Smooth muscle cell (in vitro differentiated cells): Measurements from ENCODE around the gene MVB12B. TPM values are rescaled to one million over a fixed set of nuclear protein-coding genes. Genes with fewer than 3 reads are reported as not detected.

Experiments
- DNase-seq: peaks from one replicate; lab custom pipeline; 2025; ENCODE audit not compliant: unreplicated experiment; lab: John Stamatoyannopoulos, UW
- H2AFZ ChIP-seq: fragments of 200-600 bp; sonication (generic); 2 replicates; pipeline ENCODE4 v1.6.0; 2016; ENCODE audit warnings: antibody characterized with exemption, low read depth, mild to moderate bottlenecking
- H3F3A ChIP-seq: fragments of 200-600 bp; sonication (generic); 2 replicates; pipeline ENCODE4 v1.6.0; 2017; ENCODE audit warnings: antibody characterized with exemption, low read depth
- H3K27ac ChIP-seq: fragments of 200-600 bp; sonication (generic); 2 replicates; pipeline ENCODE4 v1.5.1; 2016; ENCODE audit warnings: low read depth, mild to moderate bottlenecking
- H3K27me3 ChIP-seq: fragments of 200-600 bp; sonication (generic); 2 replicates; pipeline ENCODE4 v1.6.1; 2016; ENCODE audit warnings: low read depth, mild to moderate bottlenecking
- H3K36me3 ChIP-seq: fragments of 200-600 bp; sonication (generic); 2 replicates; pipeline ENCODE4 v1.5.1; 2016; ENCODE audit warnings: low read depth
- H3K4me1 ChIP-seq: fragments of 200-600 bp; sonication (generic); 2 replicates; pipeline ENCODE4 v1.5.1; 2016; ENCODE audit warnings: low read depth
- H3K4me2 ChIP-seq: fragments of 200-600 bp; sonication (generic); 2 replicates; pipeline ENCODE4 v1.6.0; 2016; ENCODE audit warnings: mild to moderate bottlenecking
- H3K4me3 ChIP-seq: fragments of 200-600 bp; sonication (generic); 2 replicates; pipeline ENCODE4 v1.5.1; 2016; ENCODE audit warnings: mild to moderate bottlenecking
- H3K79me2 ChIP-seq: fragments of 200-600 bp; sonication (generic); 2 replicates; pipeline ENCODE4 v1.6.0; 2016; ENCODE audit warnings: low read depth, mild to moderate bottlenecking
- H3K9ac ChIP-seq: fragments of 200-600 bp; sonication (generic); 2 replicates; pipeline ENCODE4 v1.6.0; 2016; ENCODE audit warnings: low read depth
- H3K9me3 ChIP-seq: fragments of 200-600 bp; sonication (generic); replicated peaks from 2 replicates; pipeline ENCODE4 v1.5.1; 2016; ENCODE audit warnings: low read depth
- H4K20me1 ChIP-seq: fragments of 200-600 bp; sonication (generic); 2 replicates; pipeline ENCODE4 v1.6.0; 2016; ENCODE audit warnings: low read depth
- CTCF ChIP-seq: fragments of 200-600 bp; sonication (generic); IDR thresholded peaks from 2 replicates; pipeline ENCODE4 v1.5.1; 2017; ENCODE audit warnings: borderline replicate concordance, mild to moderate bottlenecking, antibody characterized with exemption; ENCODE audit not compliant: insufficient read depth, poor library complexity, severe bottlenecking
- WGBS: methylation state at CpG from one replicate; pipeline ENCODE4 v1.1.7; 2016; ENCODE audit warnings: low lambda C conversion rate; 5-methylcytosine and 5-hydroxymethylcytosine counted together
- polyA plus RNA-seq: library from polyadenylated mRNA; unstranded; fragments of >200 nt; fragmentation: Nextera tagmentation; extraction: Ambion mirVana; gene quantifications from 2 replicates; pipeline ENCODE4 v1.2.1, GENCODE V29; 2016
- total RNA-seq: library from RNA; depleted of rRNA; stranded (reverse); fragments of >200 nt; gene quantifications from 2 replicates; pipeline ENCODE4 v1.2.3, GENCODE V29; 2014

MVB12B gene
- total and polyA plus RNA-seq, 2 experiments from 2014 or later: 4.3 to 5.4 TPM

- Histone ChIP-seq H3K4me3 (no peak overlapping the region), H3F3A (no peaks in the 10 kb centered on the region), H3K9ac (no peak overlapping the region), H3K4me2 (no peak overlapping the region), H3K36me3 (no peaks in the 10 kb centered on the region), H3K4me1 (peaks cover 54% of the 10 kb centered on the region), H4K20me1 (no peaks in the 10 kb centered on the region), H3K9me3 (no peaks in the 10 kb centered on the region), H3K27me3 (no peaks in the 10 kb centered on the region), H3K27ac (no peak overlapping the region), H2AFZ (no peak overlapping the region), H3K79me2 (no peaks in the 10 kb centered on the region)
- WGBS: 75% methylated on average over 6 of the region's 6 CpGs
- DNase-seq: no peak
- TF ChIP-seq CTCF: no peak
Measured at GRCh38 chr9:126436545-126437267, 110.1 kb downstream of the MVB12B start.

GRCh38 chr9:126437268-126437666 is 110.6 kb downstream of the MVB12B start:
- Histone ChIP-seq H3K36me3 (no peaks in the 10 kb centered on the region), H2AFZ (no peak overlapping the region), H3K27me3 (no peaks in the 10 kb centered on the region), H3F3A (no peaks in the 10 kb centered on the region), H3K4me1 (peaks cover 54% of the 10 kb centered on the region), H3K9ac (no peak overlapping the region), H3K4me2 (no peak overlapping the region), H3K27ac (no peak overlapping the region), H3K79me2 (no peaks in the 10 kb centered on the region), H3K9me3 (no peaks in the 10 kb centered on the region), H3K4me3 (no peak overlapping the region), H4K20me1 (no peaks in the 10 kb centered on the region)
- no peak for TF ChIP-seq CTCF
- 99% methylated on average over 6 of the region's 6 CpGs for WGBS
- no peak for DNase-seq

GRCh38 chr9:126437701-126438100 is 111.1 kb downstream of the MVB12B start:
- Histone ChIP-seq H4K20me1 (no peaks in the 10 kb centered on the region), H3K4me2 (no peak overlapping the region), H3K27ac (no peak overlapping the region), H3K4me1 (peaks cover 54% of the 10 kb centered on the region), H3K9me3 (no peaks in the 10 kb centered on the region), H3K4me3 (no peak overlapping the region), H3K79me2 (no peaks in the 10 kb centered on the region), H3K36me3 (no peaks in the 10 kb centered on the region), H3K9ac (no peak overlapping the region), H3K27me3 (no peaks in the 10 kb centered on the region), H2AFZ (no peak overlapping the region), H3F3A (no peaks in the 10 kb centered on the region)
- 98% methylated on average over 2 of the region's 2 CpGs for WGBS
- TF ChIP-seq CTCF: no peak
- DNase-seq: no peak
